ENCODE data around the gene LDLRAD4.

- TF ChIP-seq, protein P1, sequence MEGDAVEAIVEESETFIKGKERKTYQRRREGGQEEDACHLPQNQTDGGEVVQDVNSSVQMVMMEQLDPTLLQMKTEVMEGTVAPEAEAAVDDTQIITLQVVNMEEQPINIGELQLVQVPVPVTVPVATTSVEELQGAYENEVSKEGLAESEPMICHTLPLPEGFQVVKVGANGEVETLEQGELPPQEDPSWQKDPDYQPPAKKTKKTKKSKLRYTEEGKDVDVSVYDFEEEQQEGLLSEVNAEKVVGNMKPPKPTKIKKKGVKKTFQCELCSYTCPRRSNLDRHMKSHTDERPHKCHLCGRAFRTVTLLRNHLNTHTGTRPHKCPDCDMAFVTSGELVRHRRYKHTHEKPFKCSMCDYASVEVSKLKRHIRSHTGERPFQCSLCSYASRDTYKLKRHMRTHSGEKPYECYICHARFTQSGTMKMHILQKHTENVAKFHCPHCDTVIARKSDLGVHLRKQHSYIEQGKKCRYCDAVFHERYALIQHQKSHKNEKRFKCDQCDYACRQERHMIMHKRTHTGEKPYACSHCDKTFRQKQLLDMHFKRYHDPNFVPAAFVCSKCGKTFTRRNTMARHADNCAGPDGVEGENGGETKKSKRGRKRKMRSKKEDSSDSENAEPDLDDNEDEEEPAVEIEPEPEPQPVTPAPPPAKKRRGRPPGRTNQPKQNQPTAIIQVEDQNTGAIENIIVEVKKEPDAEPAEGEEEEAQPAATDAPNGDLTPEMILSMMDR (IDR thresholded peaks at IDR 0.05) = no peak
- TF ChIP-seq POLR2A (IDR thresholded peaks at IDR 0.05) = no peak
Observed at GRCh38 chr18:13579874-13580273, 361.3 kb downstream of the LDLRAD4 start.
